Measurements from ENCODE around the gene NRF1. TPM values are rescaled to one million over a fixed set of nuclear protein-coding genes. Genes with fewer than 3 reads are reported as not detected.
A peak's percentile ranks its signal among the peaks of the same experiment; 100 is the strongest.
"Not testable (repeated sequence)": the region's sequence is repeated elsewhere in the genome, so short reads cannot be mapped to it uniquely, and the experiment has no call there.

Gene NRF1
- total RNA-seq, 1 donor from 2014 or later, result 25.6 TPM

DNA sequence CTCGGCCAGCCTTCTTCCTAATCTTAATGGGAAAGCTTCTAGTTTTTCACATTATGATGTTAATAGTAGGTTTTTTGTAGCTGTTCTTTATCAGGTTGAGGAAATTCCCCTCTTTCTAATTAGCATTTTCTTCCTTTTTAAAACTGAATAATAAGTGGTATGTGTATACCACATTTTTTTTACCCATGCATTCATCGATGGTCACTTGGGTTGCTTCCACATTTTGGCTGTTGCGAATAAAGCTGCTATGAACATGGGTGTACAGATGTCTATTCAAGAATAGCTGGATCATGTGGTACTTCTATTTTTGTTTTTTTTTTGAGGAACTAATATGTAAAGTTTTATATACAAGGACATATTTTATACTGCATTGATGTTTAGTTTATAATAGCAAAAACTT, 44.3 kb downstream of the NRF1 start:
- Mint-ChIP-seq H3K27me3 (no peaks in the 10 kb centered on the region), H3K4me1 (ENCODE audit: unreplicated experiment) (no peaks in the 10 kb centered on the region), H3K9me3 (peaks cover 12% of the 10 kb centered on the region), H3K27ac (no peak overlapping the region), H3K4me3 (no peak overlapping the region), H3K36me3 (peaks cover 42% of the 10 kb centered on the region)
- TF ChIP-seq, protein P1, sequence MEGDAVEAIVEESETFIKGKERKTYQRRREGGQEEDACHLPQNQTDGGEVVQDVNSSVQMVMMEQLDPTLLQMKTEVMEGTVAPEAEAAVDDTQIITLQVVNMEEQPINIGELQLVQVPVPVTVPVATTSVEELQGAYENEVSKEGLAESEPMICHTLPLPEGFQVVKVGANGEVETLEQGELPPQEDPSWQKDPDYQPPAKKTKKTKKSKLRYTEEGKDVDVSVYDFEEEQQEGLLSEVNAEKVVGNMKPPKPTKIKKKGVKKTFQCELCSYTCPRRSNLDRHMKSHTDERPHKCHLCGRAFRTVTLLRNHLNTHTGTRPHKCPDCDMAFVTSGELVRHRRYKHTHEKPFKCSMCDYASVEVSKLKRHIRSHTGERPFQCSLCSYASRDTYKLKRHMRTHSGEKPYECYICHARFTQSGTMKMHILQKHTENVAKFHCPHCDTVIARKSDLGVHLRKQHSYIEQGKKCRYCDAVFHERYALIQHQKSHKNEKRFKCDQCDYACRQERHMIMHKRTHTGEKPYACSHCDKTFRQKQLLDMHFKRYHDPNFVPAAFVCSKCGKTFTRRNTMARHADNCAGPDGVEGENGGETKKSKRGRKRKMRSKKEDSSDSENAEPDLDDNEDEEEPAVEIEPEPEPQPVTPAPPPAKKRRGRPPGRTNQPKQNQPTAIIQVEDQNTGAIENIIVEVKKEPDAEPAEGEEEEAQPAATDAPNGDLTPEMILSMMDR (conservative IDR thresholded peaks at IDR 0.05), result no peak
- no peak for DNase-seq (ENCODE audit: extremely low spot score, unreplicated experiment)

GRCh38 chr7:129657363-129657762, 45.8 kb downstream of the NRF1 start:
- TF ChIP-seq, protein P1 (conservative IDR thresholded peaks at IDR 0.05), result no peak
- H3K36me3 Mint-ChIP-seq, result peaks cover 55% of the 10 kb centered on the region
- H3K27me3 Mint-ChIP-seq, result no peaks in the 10 kb centered on the region
- H3K4me1 Mint-ChIP-seq (ENCODE audit: unreplicated experiment), result no peaks in the 10 kb centered on the region
- peak overlapping the region; percentile 51 for H3K27ac Mint-ChIP-seq
- H3K4me3 Mint-ChIP-seq, result no peak overlapping the region
- DNase-seq (ENCODE audit: extremely low spot score, unreplicated experiment), result no peak
- H3K9me3 Mint-ChIP-seq, result peaks cover 20% of the 10 kb centered on the region

DNA sequence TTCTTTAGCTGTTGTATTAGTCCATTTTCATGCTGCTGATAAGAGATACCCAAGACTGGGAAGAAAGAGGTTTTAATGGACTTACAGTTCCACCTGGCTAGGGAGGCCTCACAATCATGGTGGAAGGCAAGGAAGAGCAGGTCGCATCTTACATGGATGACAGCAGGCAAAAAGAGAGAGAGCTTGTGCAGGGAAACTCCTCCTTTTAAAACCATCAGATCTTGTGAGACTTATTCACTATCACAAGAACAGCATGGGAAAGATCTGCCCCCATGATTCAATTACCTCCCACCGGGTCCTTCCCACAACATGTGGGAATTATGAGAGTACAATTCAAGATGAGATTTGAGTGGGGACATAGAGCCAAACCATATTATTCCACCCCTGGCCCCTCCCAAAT, 48.4 kb downstream of the NRF1 start:
- H3K27me3 Mint-ChIP-seq; H3K4me1 Mint-ChIP-seq (ENCODE audit: unreplicated experiment); DNase-seq (ENCODE audit: extremely low spot score, unreplicated experiment); H3K27ac Mint-ChIP-seq; H3K4me3 Mint-ChIP-seq: not testable (repeated sequence)
- Mint-ChIP-seq H3K36me3 (peaks cover 51% of the 10 kb centered on the region), H3K9me3 (peaks cover 16% of the 10 kb centered on the region)

DNA sequence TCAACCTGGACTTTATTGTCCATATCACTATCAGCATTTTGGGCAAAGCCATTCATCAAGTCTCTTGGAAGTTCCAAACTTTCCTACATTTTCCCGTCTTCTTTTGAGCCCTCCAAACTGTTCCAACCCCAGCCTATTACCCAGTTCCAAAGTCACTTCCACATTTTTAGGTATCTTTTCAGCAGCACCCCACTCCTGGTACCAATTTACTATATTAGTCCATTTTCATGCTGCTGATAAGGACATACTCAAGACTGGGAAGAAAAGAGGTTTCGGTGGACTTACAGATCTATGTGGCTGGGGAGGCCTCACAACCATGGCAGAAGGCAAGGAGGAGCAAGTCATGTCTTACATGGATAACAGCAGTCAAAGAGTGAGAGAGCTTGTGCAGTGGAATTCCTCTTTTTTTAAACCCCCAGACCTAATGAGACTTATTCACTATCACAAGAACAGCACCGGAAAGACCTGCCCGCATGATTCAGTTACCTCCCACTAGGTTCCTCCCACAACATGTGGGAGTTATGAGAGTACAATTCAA, 50.2 kb downstream of the NRF1 start:
- Mint-ChIP-seq H3K27me3 (no peaks in the 10 kb centered on the region), H3K27ac (no peak overlapping the region), H3K36me3 (peaks cover 49% of the 10 kb centered on the region), H3K9me3 (peaks cover 16% of the 10 kb centered on the region), H3K4me1 (ENCODE audit: unreplicated experiment) (no peaks in the 10 kb centered on the region), H3K4me3 (no peak overlapping the region)
- TF ChIP-seq, protein P1 (conservative IDR thresholded peaks at IDR 0.05), result no peak
- no peak for DNase-seq (ENCODE audit: extremely low spot score, unreplicated experiment)

GRCh38 chr7:129663240-129663639, 51.7 kb downstream of the NRF1 start:
- H3K9me3 Mint-ChIP-seq, result peaks cover 16% of the 10 kb centered on the region
- H3K27me3 Mint-ChIP-seq; DNase-seq (ENCODE audit: extremely low spot score, unreplicated experiment); H3K27ac Mint-ChIP-seq; H3K4me3 Mint-ChIP-seq; H3K4me1 Mint-ChIP-seq (ENCODE audit: unreplicated experiment): not testable (repeated sequence)
- peaks cover 39% of the 10 kb centered on the region for H3K36me3 Mint-ChIP-seq

GRCh38 chr7:129664029-129665012, 52.8 kb downstream of the NRF1 start:
- Mint-ChIP-seq H3K27ac (no peak overlapping the region), H3K9me3 (peaks cover 16% of the 10 kb centered on the region), H3K27me3 (no peaks in the 10 kb centered on the region), H3K4me3 (no peak overlapping the region), H3K4me1 (ENCODE audit: unreplicated experiment) (no peaks in the 10 kb centered on the region), H3K36me3 (peaks cover 32% of the 10 kb centered on the region)
- no peak for DNase-seq (ENCODE audit: extremely low spot score, unreplicated experiment)
- TF ChIP-seq, protein P1 (conservative IDR thresholded peaks at IDR 0.05), result peak; percentile 71
